AG09319 (cell line): ENCODE results near the gene PSEN2.
"Not testable (repeated sequence)": the region's sequence is repeated elsewhere in the genome, so short reads cannot be mapped to it uniquely, and the experiment has no call there.

Experiments used
- DNase-seq: peaks from one replicate; pipeline ENCODE4 v3.0.0-alpha.2; 2010; ENCODE audit warnings: low read depth; ENCODE audit errors: extremely low read depth
- CTCF ChIP-seq: IDR thresholded peaks from 2 replicates; pipeline ENCODE4 v1.5.1; 2011; ENCODE audit warnings: low read depth, mild to moderate bottlenecking, inconsistent platforms, low read length, moderate library complexity

Gene PSEN2

GRCh38 chr1:226826479-226827261, 43.7 kb upstream of the PSEN2 start:
- TF ChIP-seq CTCF = no peak
- DNase-seq = no peak

GRCh38 chr1:226827458-226827857, 43.0 kb upstream of the PSEN2 start:
- no peak for DNase-seq
- no peak for TF ChIP-seq CTCF

GRCh38 chr1:226827968-226828513, 42.4 kb upstream of the PSEN2 start:
- TF ChIP-seq CTCF = peak; percentile 94
- DNase-seq = peak; percentile 88

- DNase-seq = no peak
- TF ChIP-seq CTCF = no peak
These were observed 41.3 kb upstream of the PSEN2 start for GRCh38 chr1:226829105-226829504.

- no peak for DNase-seq
- TF ChIP-seq CTCF = no peak
These were observed 38.5 kb upstream of the PSEN2 start for GRCh38 chr1:226831953-226832352.

GRCh38 chr1:226832613-226833012, 37.8 kb upstream of the PSEN2 start:
- no peak for DNase-seq
- TF ChIP-seq CTCF = no peak

GRCh38 chr1:226834179-226834578, 36.2 kb upstream of the PSEN2 start:
- DNase-seq = not testable (repeated sequence)

- not testable (repeated sequence) for DNase-seq
These were observed 35.0 kb upstream of the PSEN2 start for GRCh38 chr1:226835396-226835795.

- DNase-seq = not testable (repeated sequence)
These were observed 32.5 kb upstream of the PSEN2 start for GRCh38 chr1:226837966-226838365.
